IMR-90 (cell line): ENCODE measurements around the gene WDR27. TPM values are rescaled to one million over a fixed set of nuclear protein-coding genes. Genes with fewer than 3 reads are reported as not detected.

Source experiments
- ATAC-seq: fragments of 200-7000 bp; cut with Tn5 transposase; 2 replicates; pipeline ENCODE4 v1.9.1; 2020; ENCODE audit warnings: low read depth, mild to moderate bottlenecking, moderate library complexity
- BruUV-seq: library from RNA; stranded (reverse); fragments of 400-500 nt; replicated peaks from 2 replicates; lab custom pipeline; 2021; lab: Mats Ljungman, UMichigan
- CTCF ChIA-PET: fragments of 300-600 bp; formaldehyde crosslinking; extraction: SDS; loops from one replicate; lab custom pipeline; 2021; ENCODE audit warnings: antibody characterized with exemption; lab: Yijun Ruan, JAX
- POLR2A ChIA-PET: fragments of 300-600 bp; sonication (Branson Sonifier 250); formaldehyde crosslinking; loops from one replicate; lab custom pipeline; 2022; ENCODE audit warnings: antibody characterized with exemption; ENCODE audit not compliant: unreplicated experiment; lab: Charles Lee
- DNase-seq: peaks from one replicate; pipeline ENCODE4 v3.0.0; 2013
- H2AFZ ChIP-seq: replicated peaks from 2 replicates; pipeline ENCODE3; 2013; ENCODE audit warnings: low read length, mild to moderate bottlenecking; ENCODE audit not compliant: poor library complexity
- H2AK5ac ChIP-seq: 2 replicates; pipeline ENCODE4 v1.6.1; 2013; ENCODE audit warnings: low read depth, low read length, inconsistent platforms
- H2AK9ac ChIP-seq: replicated peaks from 2 replicates; pipeline ENCODE3; 2013; ENCODE audit warnings: mild to moderate bottlenecking, low read depth, low read length, moderate library complexity; ENCODE audit not compliant: poor library complexity
- H2BK120ac ChIP-seq: 2 replicates; pipeline ENCODE4 v1.6.1; 2013; ENCODE audit warnings: low read depth, low read length, inconsistent platforms
- H2BK15ac ChIP-seq: 3 replicates; pipeline ENCODE4 v1.6.1; 2013; ENCODE audit warnings: low read depth, low read length, inconsistent platforms
- H2BK20ac ChIP-seq: 2 replicates; pipeline ENCODE4 v1.6.1; 2013; ENCODE audit warnings: low read depth, mild to moderate bottlenecking, inconsistent platforms, low read length, moderate library complexity
- H2BK5ac ChIP-seq: 2 replicates; pipeline ENCODE4 v1.6.1; 2013; ENCODE audit warnings: mild to moderate bottlenecking, low read depth, low read length, inconsistent platforms; ENCODE audit not compliant: poor library complexity, severe bottlenecking
- H3K14ac ChIP-seq: replicated peaks from 2 replicates; pipeline ENCODE4 v1.6.1; 2013; ENCODE audit warnings: low read depth, low read length, inconsistent platforms
- H3K18ac ChIP-seq: 2 replicates; pipeline ENCODE4 v1.6.1; 2013; ENCODE audit warnings: low read depth, low read length, control low read depth
- H3K23ac ChIP-seq: 2 replicates; pipeline ENCODE4 v1.6.1; 2013; ENCODE audit warnings: low read depth, low read length, inconsistent platforms
- H3K27ac ChIP-seq: 2 replicates; pipeline ENCODE4 v1.5.1; 2013; ENCODE audit warnings: mild to moderate bottlenecking, control low read depth, low read length; ENCODE audit not compliant: insufficient read depth
- H3K27me3 ChIP-seq: 2 replicates; pipeline ENCODE4 v1.6.1; 2013; ENCODE audit warnings: low read length; ENCODE audit not compliant: control insufficient read depth, insufficient read depth
- H3K36me3 ChIP-seq: 2 replicates; pipeline ENCODE4 v1.6.1; 2013; ENCODE audit warnings: low read length, mixed read lengths; ENCODE audit not compliant: control insufficient read depth, insufficient read depth
- H3K4ac ChIP-seq: 2 replicates; pipeline ENCODE4 v1.6.1; 2013; ENCODE audit warnings: low read depth, low read length, inconsistent platforms
- H3K4me1 ChIP-seq: 2 replicates; pipeline ENCODE4 v1.6.1; 2013; ENCODE audit warnings: low read length, mixed read lengths; ENCODE audit not compliant: control insufficient read depth, insufficient read depth
- H3K4me2 ChIP-seq: 2 replicates; pipeline ENCODE4 v1.6.1; 2013; ENCODE audit warnings: low read depth, mild to moderate bottlenecking, control low read depth, low read length, moderate library complexity
- H3K4me3 ChIP-seq: 2 replicates; pipeline ENCODE4 v1.5.1; 2013; ENCODE audit warnings: low read depth, mild to moderate bottlenecking, control low read depth, low read length, moderate library complexity; ENCODE audit not compliant: insufficient read depth
- H3K56ac ChIP-seq: 2 replicates; pipeline ENCODE4 v1.6.1; 2013; ENCODE audit warnings: low read length, inconsistent platforms; ENCODE audit not compliant: insufficient read depth; ENCODE audit errors: extremely low read depth
- H3K79me1 ChIP-seq, 2 experiments: 2 replicates each; pipeline ENCODE4 v1.6.1; 2013; ENCODE audit warnings: low read length in 2 of 2, inconsistent platforms in 1 of 2, low read depth in 1 of 2
- H3K9ac ChIP-seq: 2 replicates; pipeline ENCODE4 v1.6.1; 2013; ENCODE audit warnings: low read depth, low read length, control low read depth
- H3K9me1 ChIP-seq: 2 replicates; pipeline ENCODE4 v1.6.1; 2013; ENCODE audit warnings: low read length, inconsistent platforms; ENCODE audit not compliant: insufficient read depth
- H3K9me3 ChIP-seq: 2 replicates; pipeline ENCODE4 v1.6.1; 2013; ENCODE audit warnings: low read length; ENCODE audit not compliant: control insufficient read depth, insufficient read depth
- H4K20me1 ChIP-seq: 2 replicates; pipeline ENCODE4 v1.6.1; 2013; ENCODE audit warnings: low read length, inconsistent platforms; ENCODE audit not compliant: insufficient read depth
- H4K5ac ChIP-seq: 2 replicates; pipeline ENCODE4 v1.6.1; 2013; ENCODE audit warnings: mild to moderate bottlenecking, low read depth, low read length, control low read depth
- H4K8ac ChIP-seq, 2 experiments: 2 replicates each; pipeline ENCODE4 v1.6.1; 2013; ENCODE audit warnings: low read depth in 2 of 2, low read length in 2 of 2, control low read depth in 1 of 2, inconsistent platforms in 1 of 2
- H4K91ac ChIP-seq: 2 replicates; pipeline ENCODE4 v1.6.1; 2013; ENCODE audit warnings: low read depth, low read length, inconsistent platforms; ENCODE audit not compliant: insufficient read depth
- BHLHE40 ChIP-seq: fragments of 150-350 bp; IDR thresholded peaks from 2 replicates; pipeline ENCODE4 v1.6.1; 2016; ENCODE audit warnings: mild to moderate bottlenecking, low read depth, low read length
- CEBPB ChIP-seq: IDR thresholded peaks from 2 replicates; pipeline ENCODE4 v1.6.1; 2012; ENCODE audit warnings: low read depth, low read length, improper control_type of control experiment
- CHD1 ChIP-seq: IDR thresholded peaks from 2 replicates; pipeline ENCODE4 v1.6.1; 2012; ENCODE audit warnings: low read depth, low read length, improper control_type of control experiment
- FOS ChIP-seq: fragments of 150-350 bp; IDR thresholded peaks from 2 replicates; pipeline ENCODE4 v1.6.1; 2016; ENCODE audit warnings: low read depth, low read length
- MAFK ChIP-seq: IDR thresholded peaks from 2 replicates; pipeline ENCODE4 v1.6.1; 2012; ENCODE audit warnings: low read depth, low read length, improper control_type of control experiment
- MAZ ChIP-seq: IDR thresholded peaks from 2 replicates; pipeline ENCODE4 v1.6.1; 2012; ENCODE audit warnings: low read depth, mild to moderate bottlenecking, low read length, improper control_type of control experiment, moderate library complexity, borderline replicate concordance
- MXI1 ChIP-seq: IDR thresholded peaks from 2 replicates; pipeline ENCODE4 v1.6.1; 2012; ENCODE audit warnings: low read depth, mild to moderate bottlenecking, low read length, moderate library complexity, borderline replicate concordance
- NFE2L2 ChIP-seq: fragments of 150-350 bp; IDR thresholded peaks from 2 replicates; pipeline ENCODE4 v1.6.1; 2016; ENCODE audit warnings: low read depth, mild to moderate bottlenecking, low read length
- POLR2A ChIP-seq: IDR thresholded peaks from 2 replicates; pipeline ENCODE4 v1.6.1; 2012; ENCODE audit warnings: mild to moderate bottlenecking, low read depth, low read length
- RAD21 ChIP-seq: IDR thresholded peaks from 2 replicates; pipeline ENCODE4 v1.6.1; 2012; ENCODE audit warnings: low read length, improper control_type of control experiment
- RCOR1 ChIP-seq: IDR thresholded peaks from 2 replicates; pipeline ENCODE4 v1.6.1; 2012; ENCODE audit warnings: mild to moderate bottlenecking, low read length, improper control_type of control experiment; ENCODE audit not compliant: insufficient replicate concordance
- RFX5 ChIP-seq: IDR thresholded peaks from 2 replicates; pipeline ENCODE4 v1.8.0; 2012; ENCODE audit warnings: low read depth, mild to moderate bottlenecking, low read length, moderate library complexity
- SMC3 ChIP-seq: fragments of 150-350 bp; IDR thresholded peaks from 2 replicates; pipeline ENCODE4 v1.6.1; 2016; ENCODE audit warnings: low read depth, mild to moderate bottlenecking, antibody characterized with exemption, low read length, moderate library complexity
- WGBS, 2 experiments: methylation state at CpG; one replicate each; pipeline versions ENCODE4 v1.1.5 to v1.1.7; 2013; ENCODE audit warnings: missing lambda C conversion rate in 2 of 2; ENCODE audit not compliant: insufficient read length in 1 of 2; ENCODE audit errors: extremely low coverage in 2 of 2; 5-methylcytosine and 5-hydroxymethylcytosine counted together
- dilution Hi-C: fragments of 300-500 bp; cut with HindIII; formaldehyde crosslinking; loops from one replicate; pipeline ENCODE4 v1.14.3; 2018; ENCODE audit warnings: low sequenced_read_pairs; ENCODE audit not compliant: unreplicated experiment
- in situ Hi-C: fragments of 300-500 bp; cut with MboI; formaldehyde crosslinking; loops from 3 replicates; pipeline ENCODE4 v1.14.3; 2019; ENCODE audit warnings: low sequenced_read_pairs, inconsistent platforms, mixed read lengths
- intact Hi-C: fragments of 100-400 bp; cut with micrococcal nuclease; formaldehyde crosslinking; loops from 2 replicates; pipeline ENCODE4 v1.10.0; 2022
- polyA plus RNA-seq, 3 experiments: library from polyadenylated mRNA; depleted of rRNA; stranded (reverse); fragments of >200 nt; gene quantifications; 2 replicates each; pipeline ENCODE4 v1.2.3, GENCODE V29; 2012; ENCODE audit warnings: low replicate concordance in 1 of 3
- total RNA-seq: library from RNA; depleted of rRNA; stranded (reverse); fragments of >200 nt; gene quantifications from 2 replicates; pipeline ENCODE4 v1.2.3, GENCODE V29; 2012
- TF ChIP-seq, protein P1 (sequence below): fragments of 150-350 bp; IDR thresholded peaks from 2 replicates; pipeline ENCODE4 v1.6.1; 2017; ENCODE audit warnings: mild to moderate bottlenecking, antibody characterized with exemption, low read length, low read depth
- TF ChIP-seq, protein P2 (sequence below): fragments of 150-350 bp; IDR thresholded peaks from 2 replicates; pipeline ENCODE4 v1.6.1; 2016; ENCODE audit warnings: low read depth, mild to moderate bottlenecking, low read length, moderate library complexity, borderline replicate concordance
- TF ChIP-seq, protein P3 (sequence below): conservative IDR thresholded peaks from 2 replicates; pipeline ENCODE4 v1.5.1; 2012; ENCODE audit warnings: mild to moderate bottlenecking, low read depth, low read length, improper control_type of control experiment

WDR27 gene
- total and polyA plus RNA-seq, 2 of the 4 experiments (the other 2 are of a cell fraction) = 7.0 to 18.5 TPM

DNA sequence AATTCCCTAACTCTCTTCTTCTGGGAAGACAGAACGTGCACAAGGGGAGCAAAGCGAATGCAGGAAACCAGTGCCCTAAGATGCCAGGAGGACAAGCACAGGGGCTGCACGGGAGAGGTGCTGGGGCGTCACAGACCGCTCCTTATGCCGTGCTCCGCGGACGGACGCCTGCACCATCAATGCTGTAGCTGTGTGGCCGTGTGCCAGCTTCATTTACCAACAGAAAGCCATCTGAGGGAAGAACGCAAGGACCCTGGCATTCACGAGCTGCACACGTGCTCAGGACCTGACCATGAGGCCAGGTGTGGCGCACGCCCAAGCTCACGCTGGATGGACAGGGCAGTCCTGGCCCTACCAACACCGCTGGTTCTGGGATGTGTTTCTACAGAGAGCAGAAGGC is 35.4 kb downstream of the WDR27 start:
- Histone ChIP-seq H3K4ac (no peak overlapping the region), H3K4me1 (no peaks in the 10 kb centered on the region), H3K9me3 (no peaks in the 10 kb centered on the region), H3K56ac (no peak overlapping the region), H4K20me1 (no peaks in the 10 kb centered on the region), H2BK5ac (no peak overlapping the region), H3K27ac (no peak overlapping the region), H2BK120ac (no peak overlapping the region), H3K23ac (no peak overlapping the region), H2BK15ac (no peak overlapping the region), H2AK9ac (no peak overlapping the region), H3K79me1 (no peaks in the 10 kb centered on the region), H3K4me3 (no peak overlapping the region), H4K5ac (no peak overlapping the region), H2AK5ac (no peak overlapping the region), H4K8ac (no peak overlapping the region), H3K18ac (no peak overlapping the region), H4K91ac (no peak overlapping the region), H3K14ac (no peak overlapping the region), H3K4me2 (no peak overlapping the region), H3K27me3 (no peaks in the 10 kb centered on the region), H2BK20ac (no peak overlapping the region), H3K9me1 (peaks cover 6% of the 10 kb centered on the region; the same call in 1 of the 2 replicates), H3K9ac (no peak overlapping the region), H2AFZ (no peak overlapping the region), H3K36me3 (peaks cover 46% of the 10 kb centered on the region)
- CTCF ChIA-PET = no interaction called here
- dilution Hi-C loops (no loop called here), in situ Hi-C loops (no loop called here), intact Hi-C loops (no loop called here)
- no TSS peak for BruUV-seq
- TF ChIP-seq, protein P1, sequence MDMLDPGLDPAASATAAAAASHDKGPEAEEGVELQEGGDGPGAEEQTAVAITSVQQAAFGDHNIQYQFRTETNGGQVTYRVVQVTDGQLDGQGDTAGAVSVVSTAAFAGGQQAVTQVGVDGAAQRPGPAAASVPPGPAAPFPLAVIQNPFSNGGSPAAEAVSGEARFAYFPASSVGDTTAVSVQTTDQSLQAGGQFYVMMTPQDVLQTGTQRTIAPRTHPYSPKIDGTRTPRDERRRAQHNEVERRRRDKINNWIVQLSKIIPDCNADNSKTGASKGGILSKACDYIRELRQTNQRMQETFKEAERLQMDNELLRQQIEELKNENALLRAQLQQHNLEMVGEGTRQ = no peak
- TF ChIP-seq FOS = no peak
- TF ChIP-seq CEBPB = no peak
- TF ChIP-seq RCOR1 = no peak
- no peak for TF ChIP-seq BHLHE40
- no peak for TF ChIP-seq MXI1
- no peak for TF ChIP-seq CHD1
- no peak for TF ChIP-seq MAFK
- TF ChIP-seq MAZ = no peak
- TF ChIP-seq, protein P2, sequence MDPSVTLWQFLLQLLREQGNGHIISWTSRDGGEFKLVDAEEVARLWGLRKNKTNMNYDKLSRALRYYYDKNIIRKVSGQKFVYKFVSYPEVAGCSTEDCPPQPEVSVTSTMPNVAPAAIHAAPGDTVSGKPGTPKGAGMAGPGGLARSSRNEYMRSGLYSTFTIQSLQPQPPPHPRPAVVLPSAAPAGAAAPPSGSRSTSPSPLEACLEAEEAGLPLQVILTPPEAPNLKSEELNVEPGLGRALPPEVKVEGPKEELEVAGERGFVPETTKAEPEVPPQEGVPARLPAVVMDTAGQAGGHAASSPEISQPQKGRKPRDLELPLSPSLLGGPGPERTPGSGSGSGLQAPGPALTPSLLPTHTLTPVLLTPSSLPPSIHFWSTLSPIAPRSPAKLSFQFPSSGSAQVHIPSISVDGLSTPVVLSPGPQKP = no peak
- no peak for TF ChIP-seq RFX5
- TF ChIP-seq RAD21 = no peak
- TF ChIP-seq SMC3 = no peak
- TF ChIP-seq NFE2L2 = no peak
- no peak for TF ChIP-seq POLR2A
- TF ChIP-seq, protein P3, sequence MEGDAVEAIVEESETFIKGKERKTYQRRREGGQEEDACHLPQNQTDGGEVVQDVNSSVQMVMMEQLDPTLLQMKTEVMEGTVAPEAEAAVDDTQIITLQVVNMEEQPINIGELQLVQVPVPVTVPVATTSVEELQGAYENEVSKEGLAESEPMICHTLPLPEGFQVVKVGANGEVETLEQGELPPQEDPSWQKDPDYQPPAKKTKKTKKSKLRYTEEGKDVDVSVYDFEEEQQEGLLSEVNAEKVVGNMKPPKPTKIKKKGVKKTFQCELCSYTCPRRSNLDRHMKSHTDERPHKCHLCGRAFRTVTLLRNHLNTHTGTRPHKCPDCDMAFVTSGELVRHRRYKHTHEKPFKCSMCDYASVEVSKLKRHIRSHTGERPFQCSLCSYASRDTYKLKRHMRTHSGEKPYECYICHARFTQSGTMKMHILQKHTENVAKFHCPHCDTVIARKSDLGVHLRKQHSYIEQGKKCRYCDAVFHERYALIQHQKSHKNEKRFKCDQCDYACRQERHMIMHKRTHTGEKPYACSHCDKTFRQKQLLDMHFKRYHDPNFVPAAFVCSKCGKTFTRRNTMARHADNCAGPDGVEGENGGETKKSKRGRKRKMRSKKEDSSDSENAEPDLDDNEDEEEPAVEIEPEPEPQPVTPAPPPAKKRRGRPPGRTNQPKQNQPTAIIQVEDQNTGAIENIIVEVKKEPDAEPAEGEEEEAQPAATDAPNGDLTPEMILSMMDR = no peak
- POLR2A ChIA-PET = no interaction called here
- ATAC-seq (no peak), DNase-seq (no peak)
- 100% methylated on average over 10 of the region's 18 CpGs; no CpG with 5 or more reads in 1 of the 2 experiments for WGBS, 2 experiments
